B cell (primary cell): Measurements from ENCODE around the gene CXCL6. TPM values are rescaled to one million over a fixed set of nuclear protein-coding genes. Genes with fewer than 3 reads are reported as not detected.

ENCODE experiments used
- ATAC-seq: fragments of 200-7000 bp; cut with Tn5 transposase; one replicate; pipeline ENCODE4 v1.10.0; 2021; ENCODE audit warnings: low read depth, mild to moderate bottlenecking, moderate number of reproducible peaks, moderate library complexity
- CTCF ChIA-PET: fragments of 350-600 bp; sonication (Branson Sonifier 250); formaldehyde crosslinking; loops from one replicate; lab custom pipeline; 2021; ENCODE audit warnings: antibody characterized with exemption, inconsistent platforms; lab: Charles Lee
- POLR2A ChIA-PET: fragments of 350-600 bp; sonication (Branson Sonifier 250); formaldehyde crosslinking; loops from one replicate; lab custom pipeline; 2021; ENCODE audit warnings: antibody characterized with exemption; lab: Charles Lee
- DNase-seq: peaks from one replicate; pipeline ENCODE4 v3.0.0; 2013
- H2AFZ ChIP-seq: 2 replicates; pipeline ENCODE4 v1.6.1; 2012; ENCODE audit warnings: mild to moderate bottlenecking, low read depth, low read length; ENCODE audit not compliant: insufficient read depth, poor library complexity, severe bottlenecking
- H3K27ac ChIP-seq, 2 donors: 1 replicate in 1 of 2; 2 replicates in 1 of 2; pipeline ENCODE4 v1.5.1; 2012 to 2013; ENCODE audit warnings: low read length in 2 of 2, mild to moderate bottlenecking in 2 of 2, moderate library complexity in 1 of 2
- H3K27me3 ChIP-seq, 4 experiments: fragments of 200-600 bp in 1 of 4; sonication (generic) in 1 of 4; replicated peaks in 1 of 4; 1 replicate in 2 of 4; 2 replicates in 2 of 4; pipeline versions ENCODE4 v1.6.1 to v1.7.0; 2013 to 2016; ENCODE audit warnings: low read length in 3 of 4, mild to moderate bottlenecking in 2 of 4, mixed read lengths in 1 of 4, moderate library complexity in 1 of 4; ENCODE audit not compliant: insufficient read depth in 4 of 4, control insufficient read depth in 3 of 4; ENCODE audit errors: control extremely low read depth in 1 of 4
- H3K36me3 ChIP-seq, 2 experiments: replicated peaks in 1 of 2; 1 replicate in 1 of 2; 2 replicates in 1 of 2; pipeline versions ENCODE4 v1.6.1 to v1.7.1; 2013; ENCODE audit warnings: low read length in 1 of 2; ENCODE audit not compliant: insufficient read depth in 2 of 2, control insufficient read depth in 1 of 2; ENCODE audit errors: control extremely low read depth in 1 of 2, extremely low read depth in 1 of 2
- H3K4me1 ChIP-seq, 2 donors: fragments of 200-600 bp in 1 of 2; sonication (generic) in 1 of 2; 1 replicate in 1 of 2; 2 replicates in 1 of 2; pipeline versions ENCODE4 v1.5.1 to v1.6.1; 2013 to 2017; ENCODE audit warnings: low read length in 2 of 2; ENCODE audit not compliant: control insufficient read depth in 2 of 2, insufficient read depth in 2 of 2
- H3K4me2 ChIP-seq: replicated peaks from 2 replicates; pipeline ENCODE3; 2012; ENCODE audit warnings: mild to moderate bottlenecking, low read depth, low read length; ENCODE audit not compliant: poor library complexity, severe bottlenecking
- H3K4me3 ChIP-seq, 5 experiments: fragments of 200-600 bp in 1 of 5; sonication (generic) in 1 of 5; 1 replicate in 3 of 5; 2 replicates in 2 of 5; pipeline versions ENCODE4 v1.5.1 to v1.7.0; 2011 to 2016; ENCODE audit warnings: low read length in 4 of 5, mild to moderate bottlenecking in 4 of 5, low read depth in 2 of 5, control low read depth in 1 of 5, moderate library complexity in 1 of 5; ENCODE audit not compliant: insufficient read depth in 1 of 5; ENCODE audit errors: control extremely low read depth in 1 of 5, extremely low read depth in 1 of 5
- H3K79me2 ChIP-seq: fragments of 200-600 bp; sonication (generic); one replicate; pipeline ENCODE4 v1.6.0; 2016; ENCODE audit warnings: low read length; ENCODE audit not compliant: control insufficient read depth, insufficient read depth
- H3K9ac ChIP-seq: fragments of 200-600 bp; sonication (generic); 2 replicates; pipeline ENCODE4 v1.6.1; 2017; ENCODE audit warnings: mild to moderate bottlenecking, low read length, moderate library complexity
- H3K9me3 ChIP-seq, 3 donors: one replicate each; pipeline versions ENCODE4 v1.6.1 to v1.7.1; 2013; ENCODE audit warnings: low read length in 2 of 3; ENCODE audit not compliant: control insufficient read depth in 2 of 3, insufficient read depth in 1 of 3; ENCODE audit errors: control extremely low read depth in 1 of 3
- H4K20me1 ChIP-seq: 2 replicates; pipeline ENCODE4 v1.6.0; 2012; ENCODE audit warnings: mild to moderate bottlenecking, low read length; ENCODE audit not compliant: insufficient read depth, control insufficient read depth, poor library complexity, severe bottlenecking
- H3K27ac Mint-ChIP-seq: one replicate; pipeline ENCODE4 v1.8.0; 2021; ENCODE audit warnings: mixed read lengths
- H3K27me3 Mint-ChIP-seq: one replicate; pipeline ENCODE4 v1.8.0; 2021; ENCODE audit warnings: mixed read lengths
- H3K4me1 Mint-ChIP-seq: one replicate; pipeline ENCODE4 v1.8.0; 2021; ENCODE audit warnings: mixed read lengths
- H3K4me3 Mint-ChIP-seq: one replicate; pipeline ENCODE4 v1.8.0; 2021; ENCODE audit warnings: mixed read lengths
- H3K9me3 Mint-ChIP-seq: one replicate; pipeline ENCODE4 v1.8.0; 2022; ENCODE audit warnings: mixed read lengths; ENCODE audit not compliant: insufficient read depth
- EZH2 ChIP-seq: IDR thresholded peaks from 2 replicates; pipeline ENCODE4 v1.6.1; 2012; ENCODE audit warnings: borderline replicate concordance, low read depth, mild to moderate bottlenecking, moderate library complexity, low read length; ENCODE audit not compliant: insufficient read depth, poor library complexity, severe bottlenecking
- WGBS: methylation state at CpG from one replicate; pipeline ENCODE4 v1.1.5; 2013; ENCODE audit warnings: missing lambda C conversion rate; ENCODE audit not compliant: insufficient coverage; 5-methylcytosine and 5-hydroxymethylcytosine counted together
- intact Hi-C: fragments of 100-400 bp; cut with micrococcal nuclease; formaldehyde crosslinking; loops from one replicate; pipeline ENCODE4 v1.10.0; 2022
- polyA plus RNA-seq: library from polyadenylated mRNA; depleted of rRNA; stranded (reverse); fragments of >200 nt; gene quantifications from 2 replicates; pipeline ENCODE4 v1.2.3, GENCODE V29; 2012
- total RNA-seq, 2 donors: library from RNA; stranded (reverse); fragments of 120-200 nt in 1 of 2; gene quantifications; 1 replicate in 1 of 2; 2 replicates in 1 of 2; pipeline versions ENCODE4 v1.2.3 to v1.2.4, GENCODE V29; 2013 to 2022
- TF ChIP-seq, protein P1 (sequence below): fragments of 200-600 bp; IDR thresholded peaks from one replicate; pipeline ENCODE4 v1.8.0; 2022; ENCODE audit warnings: antibody characterized with exemption, mild to moderate bottlenecking

Gene CXCL6
- total and polyA plus RNA-seq, 2 donors (not counting 1 experiment from before 2014, with no cell fraction given): not detected

DNA sequence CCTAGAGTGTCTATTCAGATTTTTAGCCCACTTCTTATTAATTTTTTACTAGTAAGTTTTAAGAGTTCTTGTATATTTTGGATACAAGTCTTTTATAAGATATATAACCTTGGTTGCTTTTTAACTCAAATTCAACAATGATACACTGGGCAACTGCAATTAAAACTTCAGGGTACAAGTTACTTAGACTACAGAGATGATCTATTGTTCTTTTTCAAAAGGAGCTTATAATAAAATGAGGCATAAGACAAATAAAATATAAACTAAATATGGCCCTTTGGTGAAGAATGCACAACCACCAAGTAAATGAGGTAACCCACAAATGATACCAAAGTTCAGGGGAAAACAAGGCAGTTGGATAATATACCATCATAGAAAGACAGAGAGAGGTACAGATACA, 37.6 kb upstream of the CXCL6 start:
- TF ChIP-seq EZH2: no peak
- TF ChIP-seq, protein P1, sequence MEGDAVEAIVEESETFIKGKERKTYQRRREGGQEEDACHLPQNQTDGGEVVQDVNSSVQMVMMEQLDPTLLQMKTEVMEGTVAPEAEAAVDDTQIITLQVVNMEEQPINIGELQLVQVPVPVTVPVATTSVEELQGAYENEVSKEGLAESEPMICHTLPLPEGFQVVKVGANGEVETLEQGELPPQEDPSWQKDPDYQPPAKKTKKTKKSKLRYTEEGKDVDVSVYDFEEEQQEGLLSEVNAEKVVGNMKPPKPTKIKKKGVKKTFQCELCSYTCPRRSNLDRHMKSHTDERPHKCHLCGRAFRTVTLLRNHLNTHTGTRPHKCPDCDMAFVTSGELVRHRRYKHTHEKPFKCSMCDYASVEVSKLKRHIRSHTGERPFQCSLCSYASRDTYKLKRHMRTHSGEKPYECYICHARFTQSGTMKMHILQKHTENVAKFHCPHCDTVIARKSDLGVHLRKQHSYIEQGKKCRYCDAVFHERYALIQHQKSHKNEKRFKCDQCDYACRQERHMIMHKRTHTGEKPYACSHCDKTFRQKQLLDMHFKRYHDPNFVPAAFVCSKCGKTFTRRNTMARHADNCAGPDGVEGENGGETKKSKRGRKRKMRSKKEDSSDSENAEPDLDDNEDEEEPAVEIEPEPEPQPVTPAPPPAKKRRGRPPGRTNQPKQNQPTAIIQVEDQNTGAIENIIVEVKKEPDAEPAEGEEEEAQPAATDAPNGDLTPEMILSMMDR: no peak
- POLR2A ChIA-PET: no interaction called here
- H3K4me3 ChIP-seq: no peak overlapping the region
- Mint-ChIP-seq H3K27me3 (no peaks in the 10 kb centered on the region), H3K9me3 (no peaks in the 10 kb centered on the region), H3K4me3 (no peak overlapping the region), H3K4me1 (no peaks in the 10 kb centered on the region), H3K27ac (no peak overlapping the region)
- no peak overlapping the region for H2AFZ ChIP-seq
- no peak overlapping the region for H3K27ac ChIP-seq
- CTCF ChIA-PET: no interaction called here
- H3K4me1 ChIP-seq: no peaks in the 10 kb centered on the region
- H3K9ac ChIP-seq: no peak overlapping the region
- peaks cover 0 to 15% (median 0%) of the 10 kb centered on the region in 3 donors for H3K9me3 ChIP-seq
- ATAC-seq (no peak), DNase-seq (no peak)
- H3K36me3 ChIP-seq: no peaks in the 10 kb centered on the region
- H3K79me2 ChIP-seq: no peaks in the 10 kb centered on the region
- no peaks in the 10 kb centered on the region for H4K20me1 ChIP-seq
- H3K4me2 ChIP-seq: no peak overlapping the region
- intact Hi-C loops: no loop called here
- H3K27me3 ChIP-seq: no peaks in the 10 kb centered on the region

DNA sequence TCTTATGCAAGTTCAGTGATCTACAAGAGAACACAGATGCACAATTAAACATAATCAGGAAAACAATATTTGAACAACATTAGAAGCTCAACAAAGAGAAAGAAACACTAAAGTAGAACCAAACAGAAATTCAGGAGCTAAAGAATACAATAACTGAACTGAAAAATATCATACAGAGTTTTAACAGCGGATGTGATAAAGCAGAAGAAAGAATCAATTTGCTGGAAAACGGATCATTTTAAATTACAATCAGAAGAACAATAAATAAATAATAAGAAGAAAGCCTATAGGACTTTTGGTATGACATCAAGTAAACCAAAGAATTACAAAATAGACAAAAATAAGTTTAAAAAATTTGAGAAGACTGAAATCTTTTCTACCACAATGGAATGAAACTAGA, 36.3 kb upstream of the CXCL6 start:
- Histone ChIP-seq H3K27me3 (no peaks in the 10 kb centered on the region), H3K27ac (no peak overlapping the region), H3K79me2 (no peaks in the 10 kb centered on the region), H4K20me1 (no peaks in the 10 kb centered on the region), H3K4me3 (no peak overlapping the region), H3K4me1 (no peaks in the 10 kb centered on the region), H3K9ac (no peak overlapping the region), H3K4me2 (no peak overlapping the region), H2AFZ (no peak overlapping the region), H3K36me3 (no peaks in the 10 kb centered on the region), H3K9me3 (peaks cover 0 to 15% (median 0%) of the 10 kb centered on the region in 3 donors)
- ATAC-seq (no peak), DNase-seq (no peak)
- WGBS: no CpG with 5 or more reads among the region's 2 CpGs
- ChIA-PET POLR2A (no interaction called here), CTCF (no interaction called here)
- no peaks in the 10 kb centered on the region for H3K4me1 Mint-ChIP-seq
- H3K27me3 Mint-ChIP-seq: no peaks in the 10 kb centered on the region
- intact Hi-C loops: no loop called here
- H3K9me3 Mint-ChIP-seq: no peaks in the 10 kb centered on the region
- no peak overlapping the region for H3K4me3 Mint-ChIP-seq
- H3K27ac Mint-ChIP-seq: no peak overlapping the region
- TF ChIP-seq, protein P1: no peak
- TF ChIP-seq EZH2: no peak
